Fibroblast of lung (primary cell): ENCODE results near the gene SCGB1C2. TPM values are rescaled to one million over a fixed set of nuclear protein-coding genes. Genes with fewer than 3 reads are reported as not detected.

Experiments used
- DNase-seq, 2 donors: peaks; one replicate each; pipeline versions ENCODE4 v3.0.0 to v3.0.0-alpha.2; 2010; ENCODE audit warnings: low read depth in 2 of 2
- H2AFZ ChIP-seq: 2 replicates; pipeline ENCODE4 v1.5.1; 2012; ENCODE audit warnings: low read length, control low read depth, inconsistent platforms
- H3K27ac ChIP-seq: 2 replicates; pipeline ENCODE4 v1.5.1; 2011; ENCODE audit warnings: low read length, control low read depth; ENCODE audit not compliant: insufficient read depth
- H3K27me3 ChIP-seq: 2 replicates; pipeline ENCODE4 v1.5.1; 2011; ENCODE audit warnings: mild to moderate bottlenecking, low read length; ENCODE audit not compliant: control insufficient read depth, insufficient read depth
- H3K36me3 ChIP-seq: 2 replicates; pipeline ENCODE4 v1.5.1; 2011; ENCODE audit warnings: low read length; ENCODE audit not compliant: control insufficient read depth, insufficient read depth
- H3K4me1 ChIP-seq: 2 replicates; pipeline ENCODE4 v1.5.1; 2011; ENCODE audit warnings: low read length; ENCODE audit not compliant: control insufficient read depth, insufficient read depth; ENCODE audit errors: extremely low read depth
- H3K4me2 ChIP-seq: 2 replicates; pipeline ENCODE4 v1.5.1; 2011; ENCODE audit warnings: low read length, control low read depth; ENCODE audit not compliant: insufficient read depth; ENCODE audit errors: extremely low read depth
- H3K4me3 ChIP-seq, 4 experiments: fragments of 200-600 bp in 1 of 4; sonication (generic) in 1 of 4; replicated peaks in 1 of 4; 2 replicates each; pipeline ENCODE4 v1.5.1; 2011 to 2016; ENCODE audit warnings: low read length in 4 of 4, low read depth in 3 of 4, mild to moderate bottlenecking in 3 of 4, control low read depth in 2 of 4, inconsistent platforms in 1 of 4, mixed read lengths in 1 of 4; ENCODE audit not compliant: insufficient read depth in 1 of 4; ENCODE audit errors: control extremely low read depth in 1 of 4
- H3K79me2 ChIP-seq: 2 replicates; pipeline ENCODE4 v1.5.1; 2012; ENCODE audit warnings: mild to moderate bottlenecking, low read length, inconsistent platforms; ENCODE audit not compliant: control insufficient read depth, insufficient read depth
- H3K9ac ChIP-seq: 2 replicates; pipeline ENCODE4 v1.5.1; 2011; ENCODE audit warnings: mild to moderate bottlenecking, low read length, control low read depth; ENCODE audit not compliant: insufficient read depth
- H3K9me3 ChIP-seq: 2 replicates; pipeline ENCODE4 v1.5.1; 2012; ENCODE audit warnings: low read depth, low read length; ENCODE audit not compliant: control insufficient read depth, insufficient read depth
- H4K20me1 ChIP-seq: 2 replicates; pipeline ENCODE4 v1.5.1; 2011; ENCODE audit warnings: low read length; ENCODE audit not compliant: control insufficient read depth, insufficient read depth; ENCODE audit errors: extremely low read depth
- EZH2 ChIP-seq: IDR thresholded peaks from 2 replicates; pipeline ENCODE4 v1.5.1; 2012; ENCODE audit warnings: low read length, control low read depth, mild to moderate bottlenecking; ENCODE audit errors: missing control alignments
- polyA plus RNA-seq, 2 donors: library from polyadenylated mRNA; depleted of rRNA in 1 of 2; stranded (reverse) in 1 of 2; unstranded in 1 of 2; fragments of >200 nt; gene quantifications; 2 replicates each; pipeline ENCODE4 v1.2.1, GENCODE V29; 2011 to 2012; ENCODE audit warnings: missing spikeins in 1 of 2
- total RNA-seq: library from RNA; depleted of rRNA; stranded (reverse); fragments of >200 nt; gene quantifications from 2 replicates; pipeline ENCODE4 v1.2.1, GENCODE V29; 2014
- TF ChIP-seq, protein P1 (sequence below), 2 donors: IDR thresholded peaks in 1 of 2; conservative IDR thresholded peaks in 1 of 2; 1 replicate in 1 of 2; 2 replicates in 1 of 2; pipeline ENCODE4 v1.5.1; 2011 to 2012; ENCODE audit warnings: low read length in 2 of 2, control low read depth in 1 of 2, inconsistent platforms in 1 of 2, low read depth in 1 of 2, mild to moderate bottlenecking in 1 of 2

The SCGB1C2 gene
- total and polyA plus RNA-seq, 2 donors (not counting 1 experiment from before 2014, with no cell fraction given), result not detected

DNA sequence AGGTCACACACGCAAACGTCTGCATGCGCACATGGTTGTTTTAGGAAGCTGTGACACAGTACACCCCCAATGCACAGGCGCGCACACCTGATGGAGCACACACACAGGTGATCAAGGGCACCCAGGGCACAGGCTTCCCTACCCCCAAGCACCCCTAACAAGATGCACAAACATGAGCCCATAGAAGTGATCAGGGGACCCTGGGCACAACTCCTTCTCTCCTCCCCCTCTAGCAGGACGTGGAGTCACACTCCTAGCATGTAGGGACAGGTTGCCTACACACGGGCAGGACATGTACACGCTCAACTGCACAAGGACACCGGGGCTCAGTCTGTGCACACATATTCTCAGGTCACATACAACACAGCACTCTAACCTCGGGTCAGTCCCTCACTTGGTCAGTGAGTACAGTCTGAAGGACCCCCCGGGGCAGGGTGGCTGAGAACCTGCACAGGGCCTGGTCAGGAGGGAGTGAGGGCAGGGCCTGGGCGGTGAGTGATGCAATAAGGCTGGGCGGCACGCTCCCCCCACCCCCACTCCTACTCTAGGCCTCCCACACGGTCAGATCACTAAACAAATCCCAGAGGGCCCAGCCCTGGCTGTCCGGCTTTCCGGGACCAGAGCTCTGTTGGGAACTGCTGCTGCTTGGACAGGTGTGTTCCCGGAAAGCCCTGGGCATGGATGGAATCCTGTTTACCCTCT is 44.8 kb downstream of the SCGB1C2 start:
- Histone ChIP-seq H3K4me2 (no peak overlapping the region), H3K9ac (no peak overlapping the region), H3K4me1 (no peaks in the 10 kb centered on the region), H3K9me3 (no peaks in the 10 kb centered on the region), H3K27ac (no peak overlapping the region), H3K27me3 (peaks cover 19% of the 10 kb centered on the region), H3K79me2 (no peaks in the 10 kb centered on the region), H3K36me3 (no peaks in the 10 kb centered on the region), H4K20me1 (no peaks in the 10 kb centered on the region), H3K4me3 (no peak overlapping the region), H2AFZ (no peak overlapping the region)
- TF ChIP-seq, protein P1, sequence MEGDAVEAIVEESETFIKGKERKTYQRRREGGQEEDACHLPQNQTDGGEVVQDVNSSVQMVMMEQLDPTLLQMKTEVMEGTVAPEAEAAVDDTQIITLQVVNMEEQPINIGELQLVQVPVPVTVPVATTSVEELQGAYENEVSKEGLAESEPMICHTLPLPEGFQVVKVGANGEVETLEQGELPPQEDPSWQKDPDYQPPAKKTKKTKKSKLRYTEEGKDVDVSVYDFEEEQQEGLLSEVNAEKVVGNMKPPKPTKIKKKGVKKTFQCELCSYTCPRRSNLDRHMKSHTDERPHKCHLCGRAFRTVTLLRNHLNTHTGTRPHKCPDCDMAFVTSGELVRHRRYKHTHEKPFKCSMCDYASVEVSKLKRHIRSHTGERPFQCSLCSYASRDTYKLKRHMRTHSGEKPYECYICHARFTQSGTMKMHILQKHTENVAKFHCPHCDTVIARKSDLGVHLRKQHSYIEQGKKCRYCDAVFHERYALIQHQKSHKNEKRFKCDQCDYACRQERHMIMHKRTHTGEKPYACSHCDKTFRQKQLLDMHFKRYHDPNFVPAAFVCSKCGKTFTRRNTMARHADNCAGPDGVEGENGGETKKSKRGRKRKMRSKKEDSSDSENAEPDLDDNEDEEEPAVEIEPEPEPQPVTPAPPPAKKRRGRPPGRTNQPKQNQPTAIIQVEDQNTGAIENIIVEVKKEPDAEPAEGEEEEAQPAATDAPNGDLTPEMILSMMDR (conservative IDR thresholded peaks at IDR 0.05 in 1 of 2, IDR thresholded peaks at IDR 0.05 in 1 of 2; ENCODE audit: low read depth in 1 of 2, low read length in 2 of 2), result no peak
- TF ChIP-seq EZH2, result peak; percentile 29
- DNase-seq, result no peak

DNA sequence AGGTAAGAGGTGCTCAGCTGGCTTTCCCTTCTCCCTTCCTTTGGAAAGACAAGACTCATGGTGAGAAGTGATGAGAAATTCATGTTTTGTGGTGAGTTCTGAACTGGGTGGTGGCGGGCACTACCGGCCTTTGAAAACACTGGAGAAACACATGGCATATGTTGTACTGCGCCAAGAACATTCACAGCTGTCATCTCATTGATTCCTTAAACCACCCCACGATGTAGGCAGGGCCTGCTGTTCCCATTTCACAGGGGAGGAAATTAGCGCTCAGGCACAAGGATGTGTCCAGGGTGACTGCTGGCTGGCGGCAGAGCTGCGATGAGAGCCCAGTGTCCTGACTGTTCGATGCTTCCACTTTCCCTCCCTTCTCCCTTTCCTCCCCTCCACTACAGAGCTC is 45.7 kb downstream of the SCGB1C2 start:
- no peaks in the 10 kb centered on the region for H3K79me2 ChIP-seq
- no peaks in the 10 kb centered on the region for H3K4me1 ChIP-seq
- H3K9me3 ChIP-seq, result no peaks in the 10 kb centered on the region
- H3K27me3 ChIP-seq, result peaks cover 19% of the 10 kb centered on the region
- no peak overlapping the region for H3K9ac ChIP-seq
- no peaks in the 10 kb centered on the region for H3K36me3 ChIP-seq
- TF ChIP-seq EZH2, result no peak
- TF ChIP-seq, protein P1 (conservative IDR thresholded peaks at IDR 0.05 in 1 of 2, IDR thresholded peaks at IDR 0.05 in 1 of 2; ENCODE audit: low read depth in 1 of 2, low read length in 2 of 2), result no peak
- H4K20me1 ChIP-seq, result no peaks in the 10 kb centered on the region
- no peak overlapping the region for H3K4me3 ChIP-seq
- no peak for DNase-seq
- no peak overlapping the region for H3K4me2 ChIP-seq
- no peak overlapping the region for H2AFZ ChIP-seq
- no peak overlapping the region for H3K27ac ChIP-seq

DNA sequence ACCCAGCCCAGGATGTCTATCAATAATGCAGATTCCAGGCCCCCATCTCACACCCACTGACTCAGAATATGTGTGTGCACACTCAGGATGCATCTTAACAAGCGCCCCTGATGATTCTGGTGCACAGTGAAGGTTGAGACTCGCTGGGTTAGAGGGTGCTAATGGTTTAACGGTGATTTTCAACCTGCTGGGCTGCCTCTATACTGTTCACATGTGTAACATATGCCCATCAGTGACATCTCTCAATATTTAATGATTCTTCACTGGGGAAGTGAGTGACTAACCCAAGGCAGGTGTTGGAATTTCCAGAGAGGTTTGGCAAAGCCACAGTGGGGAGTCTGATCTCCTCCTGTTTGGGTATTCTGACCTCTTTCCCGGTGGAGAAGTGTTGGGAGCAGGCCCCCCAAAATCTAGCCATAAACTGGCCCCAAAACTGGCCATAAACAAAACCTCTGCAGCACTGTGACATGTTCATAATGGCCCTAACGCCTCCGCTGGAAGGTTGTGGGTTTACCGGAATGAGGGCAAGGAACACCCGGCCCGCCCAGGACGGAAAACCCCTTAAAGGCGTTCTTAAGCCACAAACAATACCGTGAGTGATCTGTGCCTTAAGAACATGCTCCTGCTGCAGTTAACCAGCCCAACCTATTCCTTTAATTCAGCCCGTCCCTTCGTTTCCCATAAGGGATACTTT is 48.2 kb downstream of the SCGB1C2 start:
- no peak for TF ChIP-seq EZH2
- TF ChIP-seq, protein P1 (conservative IDR thresholded peaks at IDR 0.05 in 1 of 2, IDR thresholded peaks at IDR 0.05 in 1 of 2; ENCODE audit: low read depth in 1 of 2, low read length in 2 of 2), result no peak
- no peak for DNase-seq
- no peak overlapping the region for H3K4me3 ChIP-seq

More for the DNA sequence above, 48.2 kb downstream of the SCGB1C2 start:
- Histone ChIP-seq H3K27ac (no peak overlapping the region), H3K9ac (no peak overlapping the region), H4K20me1 (no peaks in the 10 kb centered on the region), H2AFZ (no peak overlapping the region), H3K36me3 (no peaks in the 10 kb centered on the region), H3K27me3 (peaks cover 13% of the 10 kb centered on the region), H3K9me3 (no peaks in the 10 kb centered on the region), H3K4me2 (no peak overlapping the region), H3K79me2 (no peaks in the 10 kb centered on the region), H3K4me1 (no peaks in the 10 kb centered on the region)
